ENCODE results near the gene BCAT1. TPM values are rescaled to one million over a fixed set of nuclear protein-coding genes. Genes with fewer than 3 reads are reported as not detected.
A peak's percentile ranks its signal among the peaks of the same experiment; 100 is the strongest.

Gene BCAT1
- total and polyA plus RNA-seq, 9 of the 15 experiments (the other 6 are each of a cell fraction or from before 2014, with no cell fraction given) = 38.5 to 157 (median 66.8) TPM

DNA sequence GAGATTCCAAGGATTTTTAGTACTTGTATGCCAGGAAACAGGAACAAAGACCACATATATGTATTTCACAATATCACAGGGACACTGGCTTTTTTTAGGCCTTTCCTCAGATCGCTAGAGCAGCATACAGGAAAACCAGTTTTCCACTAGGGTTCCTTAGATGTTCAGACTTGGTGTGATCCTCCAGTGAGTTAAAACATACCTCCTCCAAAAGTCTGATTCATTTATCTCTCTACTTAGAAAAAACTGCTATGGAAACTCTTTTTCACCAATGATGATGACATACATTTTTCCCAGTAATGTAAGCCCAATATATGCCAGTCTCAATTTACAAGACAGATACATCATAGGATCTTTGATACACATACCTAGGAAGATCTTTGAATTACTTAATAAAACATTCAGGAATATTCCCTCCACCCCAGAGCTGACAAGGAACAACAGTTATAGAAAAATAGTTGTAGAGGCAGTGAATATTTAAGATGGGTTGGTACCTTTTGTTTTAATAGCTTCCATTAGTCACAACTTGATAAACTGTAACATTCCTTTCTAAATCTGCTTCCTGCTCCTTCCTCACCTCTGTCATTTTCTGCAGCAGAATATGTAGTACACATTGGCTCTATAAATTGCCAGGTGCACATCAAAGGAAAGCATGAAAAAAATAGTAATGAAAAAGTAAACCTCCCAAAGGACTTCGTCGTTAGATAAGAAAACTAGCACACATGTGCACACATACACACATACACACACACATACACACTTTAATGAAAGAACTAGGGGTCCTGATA is 27.5 kb downstream of the BCAT1 start:
- POLR2A ChIA-PET = interaction anchor here (0.8 kb wide), 1 partner anchor 20 kb away, joined by 3 read pairs; no protein-coding TSS in a partner anchor
- H3K36me3 ChIP-seq (ENCODE audit: control insufficient read depth, insufficient read depth, low read length) = peaks cover 17% of the 10 kb centered on the region

More for the DNA sequence above, 27.5 kb downstream of the BCAT1 start:
- H3K4me1 ChIP-seq (replicated peaks in 1 of 2; ENCODE audit: control insufficient read depth in 2 of 2, insufficient read depth in 2 of 2, low read length in 2 of 2) = peaks cover 0 to 4% of the 10 kb centered on the region in 2 experiments; a peak in 2 of 5 replicates
- no peak overlapping the region for H3K9ac ChIP-seq (ENCODE audit: insufficient read depth in 1 of 2, low read depth in 2 of 2, low read length in 2 of 2)
- H3K4me2 ChIP-seq (ENCODE audit: insufficient read depth, low read length) = no peak overlapping the region
- DNase-seq (ENCODE audit: extremely low read depth in 1 of 4, low spot score in 3 of 4) = no peak
- no TSS peak for BruUV-seq (replicated peaks)
- H3K27ac ChIP-seq (ENCODE audit: extremely low read depth, low read depth, low read length) = no peak overlapping the region
- H3K9me1 ChIP-seq (ENCODE audit: control insufficient read depth, insufficient read depth, low read length) = peaks cover 3% of the 10 kb centered on the region
- no peak overlapping the region for H2AFZ ChIP-seq (ENCODE audit: low read depth, low read length)
- intact Hi-C loops (cut with micrococcal nuclease) = no loop called here
- FAIRE-seq = no peak
- CTCF ChIA-PET (ENCODE audit: low intra/inter-chr PET ratio) = no interaction called here
- TF ChIP-seq, protein P1, sequence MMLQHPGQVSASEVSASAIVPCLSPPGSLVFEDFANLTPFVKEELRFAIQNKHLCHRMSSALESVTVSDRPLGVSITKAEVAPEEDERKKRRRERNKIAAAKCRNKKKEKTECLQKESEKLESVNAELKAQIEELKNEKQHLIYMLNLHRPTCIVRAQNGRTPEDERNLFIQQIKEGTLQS (IDR thresholded peaks at IDR 0.05) = peak; percentile 48
- TF ChIP-seq, protein P1 (CRISPR knock-in tag; conservative IDR thresholded peaks at IDR 0.05) = no peak
- TF ChIP-seq, protein P2, sequence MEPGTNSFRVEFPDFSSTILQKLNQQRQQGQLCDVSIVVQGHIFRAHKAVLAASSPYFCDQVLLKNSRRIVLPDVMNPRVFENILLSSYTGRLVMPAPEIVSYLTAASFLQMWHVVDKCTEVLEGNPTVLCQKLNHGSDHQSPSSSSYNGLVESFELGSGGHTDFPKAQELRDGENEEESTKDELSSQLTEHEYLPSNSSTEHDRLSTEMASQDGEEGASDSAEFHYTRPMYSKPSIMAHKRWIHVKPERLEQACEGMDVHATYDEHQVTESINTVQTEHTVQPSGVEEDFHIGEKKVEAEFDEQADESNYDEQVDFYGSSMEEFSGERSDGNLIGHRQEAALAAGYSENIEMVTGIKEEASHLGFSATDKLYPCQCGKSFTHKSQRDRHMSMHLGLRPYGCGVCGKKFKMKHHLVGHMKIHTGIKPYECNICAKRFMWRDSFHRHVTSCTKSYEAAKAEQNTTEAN (CRISPR knock-in tag; IDR thresholded peaks at IDR 0.05) = no peak
- TF ChIP-seq CEBPB (tag; IDR thresholded peaks at IDR 0.05) (peak; percentile 68), CEBPG (CRISPR knock-in tag; IDR thresholded peaks at IDR 0.05) (no peak), CEBPG (tag; conservative IDR thresholded peaks at IDR 0.05 in 1 of 2, IDR thresholded peaks at IDR 0.05 in 1 of 2) (0 out of 4 replicates have a peak, but pooled peaks of 1 of the 2 experiments have one; percentile 25)
- WGBS (ENCODE audit: insufficient coverage, low coverage, missing lambda C conversion rate) = 51% methylated on average over 3 of the region's 3 CpGs
- peaks cover 8% of the 10 kb centered on the region; the same call in 1 of the 2 replicates for H4K20me1 ChIP-seq (replicated peaks; ENCODE audit: control insufficient read depth, insufficient read depth, low read length)
- no peak overlapping the region for H3K4me3 ChIP-seq
- no peaks in the 10 kb centered on the region for H3K9me3 ChIP-seq (replicated peaks; ENCODE audit: control insufficient read depth, insufficient read depth, low read depth, low read length)
- in situ Hi-C loops (cut with MboI) = no loop called here
- ATAC-seq = no peak
- H3K27me3 ChIP-seq (ENCODE audit: control insufficient read depth in 2 of 2, insufficient read depth in 2 of 2, low read length in 2 of 2) = no peaks in the 10 kb centered on the region
- H3K79me2 ChIP-seq (ENCODE audit: control insufficient read depth, insufficient read depth, low read length) = peaks cover 86% of the 10 kb centered on the region
